Left colon (tissue), 2 donors: ENCODE results near the gene HAPLN2. TPM values are rescaled to one million over a fixed set of nuclear protein-coding genes. Genes with fewer than 3 reads are reported as not detected.

Experiments used
- ATAC-seq: fragments of 200-7000 bp; cut with Tn5 transposase; one replicate; pipeline ENCODE4 v1.9.1; 2020; ENCODE audit warnings: mild to moderate bottlenecking, moderate library complexity
- DNase-seq, 2 donors: peaks; one replicate each; pipeline ENCODE4 v3.0.0-alpha.2; 2020
- intact Hi-C, 2 donors: fragments of 100-400 bp; cut with DNase I in 1 of 2; cut with micrococcal nuclease in 1 of 2; formaldehyde crosslinking; loops; one replicate each; pipeline versions ENCODE4 v1.11.2 to v1.14.0; 2022; cut with DNase I, micrococcal nuclease
- total RNA-seq, 2 donors: library from RNA; stranded (reverse); fragmentation: NEBNext Ultra II Directional; extraction: Animal tissue kit (Norgen Biotek cat#: 25700); gene quantifications; one replicate each; pipeline ENCODE4 v1.2.1, GENCODE V29; 2021
- donor health status: DM: no; HTN: no; CAD: no.
- donor health status: DM: yes; HTN: yes; CAD: no.

The HAPLN2 gene
- total RNA-seq, 2 donors from 2014 or later: not detected

DNA sequence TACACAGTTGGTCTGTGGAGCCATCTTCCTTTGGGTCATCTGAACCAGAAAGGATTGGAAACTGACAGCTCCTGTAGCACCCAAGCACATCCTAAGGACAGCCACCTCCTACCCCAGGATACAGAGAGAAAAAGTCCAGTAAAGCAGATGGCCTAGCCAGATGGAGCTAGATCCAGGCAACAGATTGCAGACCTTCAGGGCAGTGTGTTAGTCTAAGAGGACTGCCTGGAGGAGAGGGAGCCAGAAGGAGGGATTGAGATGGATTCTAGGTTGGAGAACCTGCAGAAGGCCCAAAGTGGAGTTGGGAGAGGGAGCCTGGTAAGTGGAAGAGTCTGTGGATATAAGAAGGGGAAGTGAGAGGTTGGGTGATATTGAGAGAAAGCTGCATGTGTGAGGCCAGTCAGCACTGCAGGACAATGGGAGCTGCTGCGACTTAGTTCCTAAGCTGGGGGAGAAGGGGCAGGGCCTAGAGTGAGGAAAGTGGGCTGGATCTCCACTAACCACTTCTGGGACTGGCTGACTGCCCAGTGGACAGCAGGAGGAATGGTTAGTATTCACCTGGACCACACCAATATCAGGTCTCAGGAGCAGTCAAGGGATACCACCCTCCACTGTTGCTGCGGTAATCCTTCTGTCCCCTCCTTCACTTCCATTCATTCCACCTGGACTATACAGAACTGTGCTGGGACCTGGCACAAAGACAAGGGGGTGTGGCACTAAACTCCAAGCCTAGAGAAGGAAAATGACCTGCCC lies 36.1 kb downstream of the HAPLN2 start:
- ATAC-seq: no peak
- intact Hi-C loops: no loop called here
- no peak for DNase-seq

DNA sequence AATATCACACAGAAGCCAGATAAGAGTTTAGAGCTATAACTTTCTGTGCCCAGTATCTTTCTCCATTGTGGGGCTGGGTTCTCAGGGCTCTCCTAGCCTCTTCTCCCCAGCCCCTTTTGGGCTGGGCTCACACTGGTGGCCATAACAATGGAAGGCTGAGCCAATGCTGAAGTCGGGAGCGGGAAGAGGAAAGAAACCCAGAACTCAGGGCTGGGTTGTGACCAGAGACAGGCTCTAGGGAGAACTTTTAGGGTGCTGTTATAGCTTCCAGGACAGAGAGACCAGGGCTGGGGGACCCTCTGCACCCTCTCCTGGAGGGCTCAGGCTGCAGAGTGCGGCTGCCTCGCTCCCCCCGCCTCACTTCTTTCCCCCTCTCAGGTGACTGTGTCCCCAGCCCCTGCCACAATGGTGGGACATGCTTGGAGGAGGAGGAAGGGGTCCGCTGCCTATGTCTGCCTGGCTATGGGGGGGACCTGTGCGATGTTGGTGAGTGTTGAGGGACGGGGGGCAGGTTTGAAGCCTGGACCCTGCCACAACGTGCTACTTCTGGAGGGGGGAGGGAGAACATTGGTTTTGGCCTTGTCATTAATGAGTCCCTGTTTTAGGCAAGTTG lies 36.8 kb downstream of the HAPLN2 start:
- ATAC-seq: no peak

DNA sequence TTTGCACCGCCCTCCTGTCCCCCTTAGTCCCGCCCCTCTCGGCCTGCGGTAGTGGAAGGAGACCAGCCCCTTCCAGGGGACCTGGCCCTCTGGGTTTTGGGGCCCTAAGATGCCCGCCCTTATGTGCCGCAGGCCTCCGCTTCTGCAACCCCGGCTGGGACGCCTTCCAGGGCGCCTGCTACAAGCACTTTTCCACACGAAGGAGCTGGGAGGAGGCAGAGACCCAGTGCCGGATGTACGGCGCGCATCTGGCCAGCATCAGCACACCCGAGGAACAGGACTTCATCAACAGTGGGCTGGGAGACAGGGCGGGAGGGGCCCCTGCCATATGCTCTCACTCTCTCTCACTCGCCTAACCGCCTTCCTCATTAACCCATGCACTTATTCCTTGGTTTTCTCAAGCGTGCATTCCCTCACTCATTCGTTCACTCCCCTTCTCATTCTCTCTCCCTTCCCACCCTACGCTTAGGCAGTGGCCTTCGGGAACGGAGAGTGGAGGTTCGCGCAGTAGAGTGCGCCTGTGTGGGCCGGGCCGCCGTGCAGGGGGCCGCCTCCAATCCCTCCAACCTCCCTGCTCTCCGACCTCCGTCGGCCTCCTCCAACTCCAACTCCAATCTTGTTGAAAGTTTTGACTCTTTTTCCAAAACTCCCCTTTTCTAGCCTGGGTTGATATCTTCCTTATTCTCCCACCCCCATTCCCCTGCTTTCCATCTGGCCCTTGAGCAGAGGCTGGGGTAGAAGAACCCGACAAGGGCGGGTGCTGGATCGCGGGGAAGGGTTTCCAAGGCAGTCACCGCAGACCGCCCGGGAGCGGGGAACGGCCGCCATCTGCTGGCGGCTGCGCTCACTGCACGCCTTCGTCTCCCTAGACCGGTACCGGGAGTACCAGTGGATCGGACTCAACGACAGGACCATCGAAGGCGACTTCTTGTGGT lies 37.9 kb downstream of the HAPLN2 start:
- peak; percentile 23 for ATAC-seq
- intact Hi-C loops: no loop called here
- DNase-seq: peak; percentile 45 to 77

More for the DNA sequence above, 36.8 kb downstream of the HAPLN2 start:
- DNase-seq: no peak
- intact Hi-C loops: no loop called here

DNA sequence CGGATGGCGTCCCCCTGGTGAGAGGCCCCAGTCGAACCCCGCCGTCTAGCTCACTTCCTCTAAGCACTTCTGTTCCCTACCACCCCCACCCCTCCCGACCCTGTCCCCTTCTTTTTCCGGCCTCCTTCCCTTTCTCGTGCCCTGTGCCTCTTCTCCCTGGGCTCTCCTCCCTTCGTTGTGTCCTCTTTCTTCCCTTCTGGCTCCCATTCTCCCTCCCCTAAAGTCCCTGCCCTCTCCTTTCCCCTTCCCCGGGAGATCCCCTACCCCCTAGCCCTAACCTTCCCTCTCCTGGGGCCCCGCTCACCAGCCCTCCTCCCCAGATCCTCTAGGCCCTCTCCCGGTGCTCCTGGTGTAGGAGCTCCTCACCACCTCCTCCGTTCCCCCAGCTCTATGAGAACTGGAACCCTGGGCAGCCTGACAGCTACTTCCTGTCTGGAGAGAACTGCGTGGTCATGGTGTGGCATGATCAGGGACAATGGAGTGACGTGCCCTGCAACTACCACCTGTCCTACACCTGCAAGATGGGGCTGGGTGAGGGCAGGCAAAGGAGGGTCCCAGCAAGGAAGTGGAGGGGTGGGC lies 38.6 kb downstream of the HAPLN2 start:
- no peak for ATAC-seq
- DNase-seq: no peak
- intact Hi-C loops: no loop called here

DNA sequence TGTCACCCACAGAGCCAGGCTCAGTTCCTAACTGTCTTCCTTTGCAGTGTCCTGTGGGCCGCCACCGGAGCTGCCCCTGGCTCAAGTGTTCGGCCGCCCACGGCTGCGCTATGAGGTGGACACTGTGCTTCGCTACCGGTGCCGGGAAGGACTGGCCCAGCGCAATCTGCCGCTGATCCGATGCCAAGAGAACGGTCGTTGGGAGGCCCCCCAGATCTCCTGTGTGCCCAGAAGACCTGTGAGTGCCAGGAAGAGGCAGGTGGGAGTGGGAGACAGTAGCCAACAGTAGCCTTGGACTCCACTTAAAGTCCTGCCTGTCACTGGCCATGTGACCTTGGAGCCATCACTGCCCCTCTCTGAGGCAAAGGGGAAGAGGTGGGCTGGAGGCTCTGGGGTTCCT lies 39.3 kb downstream of the HAPLN2 start:
- DNase-seq: no peak
- no peak for ATAC-seq
- intact Hi-C loops: no loop called here

DNA sequence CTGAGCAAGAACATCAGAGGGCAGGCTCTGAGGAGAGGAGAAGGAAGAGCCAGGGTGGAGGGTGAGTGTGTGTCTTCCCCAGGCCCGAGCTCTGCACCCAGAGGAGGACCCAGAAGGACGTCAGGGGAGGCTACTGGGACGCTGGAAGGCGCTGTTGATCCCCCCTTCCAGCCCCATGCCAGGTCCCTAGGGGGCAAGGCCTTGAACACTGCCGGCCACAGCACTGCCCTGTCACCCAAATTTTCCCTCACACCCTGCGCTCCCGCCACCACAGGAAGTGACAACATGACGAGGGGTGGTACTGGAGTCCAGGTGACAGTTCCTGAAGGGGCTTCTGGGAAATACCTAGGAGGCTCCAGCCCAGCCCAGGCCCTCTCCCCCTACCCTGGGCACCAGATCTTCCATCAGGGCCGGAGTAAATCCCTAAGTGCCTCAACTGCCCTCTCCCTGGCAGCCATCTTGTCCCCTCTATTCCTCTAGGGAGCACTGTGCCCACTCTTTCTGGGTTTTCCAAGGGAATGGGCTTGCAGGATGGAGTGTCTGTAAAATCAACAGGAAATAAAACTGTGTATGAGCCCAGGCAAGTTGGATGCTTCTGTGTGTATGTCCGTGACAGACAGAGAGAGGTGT lies 39.8 kb downstream of the HAPLN2 start:
- ATAC-seq: no peak
- DNase-seq: peak in 1 of 2 donors; percentile 16
- intact Hi-C loops: no loop called here

DNA sequence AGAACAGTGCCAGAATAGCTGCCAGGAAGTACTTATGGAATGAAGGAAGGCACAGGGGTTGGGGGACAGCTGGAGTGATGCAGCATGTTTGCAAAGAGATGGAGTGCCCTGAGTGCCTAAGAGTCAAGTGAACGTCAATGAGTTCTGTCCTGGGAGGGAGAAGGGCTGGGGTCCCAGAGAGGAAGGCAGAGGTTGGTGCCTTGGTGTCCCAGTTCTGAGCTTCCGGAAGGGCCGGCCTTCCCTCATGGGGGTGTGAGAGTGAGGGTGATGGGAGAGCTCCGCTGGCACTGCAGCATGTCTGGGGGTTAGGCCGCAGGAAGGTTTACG lies 40.4 kb downstream of the HAPLN2 start:
- no peak for DNase-seq
- peak; percentile 0 for ATAC-seq
- intact Hi-C loops: no loop called here

DNA sequence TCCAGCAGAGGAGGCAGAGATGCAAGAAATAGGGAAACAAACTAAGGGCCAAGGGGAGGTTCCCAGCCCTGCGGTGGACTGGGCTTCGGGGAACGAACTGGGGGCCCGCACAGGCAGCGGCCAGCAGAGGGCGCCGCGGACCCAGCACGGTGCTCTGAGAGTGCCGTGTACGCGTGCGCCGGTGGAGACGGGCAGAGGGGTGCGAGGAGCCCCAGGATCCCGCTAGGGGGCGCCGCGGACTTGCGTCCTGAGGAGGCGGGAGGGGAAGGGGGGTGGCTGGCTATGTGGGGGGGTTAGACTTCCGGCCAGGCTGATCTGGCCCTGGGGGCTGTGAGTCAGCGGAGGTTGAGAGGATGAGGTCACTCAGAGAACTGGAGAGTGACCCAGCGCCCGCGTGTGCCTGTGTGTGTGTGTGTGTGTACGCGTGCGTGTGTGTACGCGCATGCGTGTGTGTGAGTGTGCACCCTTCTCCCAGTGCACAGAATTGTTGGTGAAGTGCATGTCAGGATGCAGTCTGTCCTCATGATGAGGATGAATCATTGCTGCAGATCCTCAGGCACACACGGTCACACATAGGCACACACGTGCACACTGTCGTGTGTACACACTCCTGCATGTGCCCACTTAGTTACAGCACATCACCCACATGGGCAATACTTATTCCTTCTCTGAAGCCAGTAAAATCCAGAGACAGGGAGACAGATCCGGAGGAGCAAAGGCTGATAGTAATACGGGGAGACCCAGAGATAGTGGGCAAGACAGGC lies 41.0 kb downstream of the HAPLN2 start:
- peak; percentile 94 for DNase-seq
- intact Hi-C loops: no loop called here
- peak; percentile 73 for ATAC-seq

DNA sequence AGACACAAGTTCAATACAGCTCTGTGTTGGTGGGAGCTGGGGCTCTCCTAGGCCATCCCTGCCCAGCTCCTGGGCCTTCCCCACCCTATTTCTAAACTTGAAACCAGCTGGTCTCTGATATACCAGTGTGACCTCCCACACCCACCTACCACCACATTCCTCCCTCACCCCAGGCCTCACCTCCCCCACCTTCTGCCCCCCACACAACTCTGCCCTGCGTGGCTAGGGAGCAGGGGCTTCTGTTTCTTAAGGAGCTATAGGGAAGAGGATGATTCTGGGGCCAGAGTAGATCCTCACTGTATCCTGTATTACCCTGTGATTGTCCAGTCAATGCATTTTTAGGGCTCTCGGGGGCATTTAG lies 41.5 kb downstream of the HAPLN2 start:
- no peak for DNase-seq
- ATAC-seq: peak; percentile 1
- intact Hi-C loops: no loop called here

DNA sequence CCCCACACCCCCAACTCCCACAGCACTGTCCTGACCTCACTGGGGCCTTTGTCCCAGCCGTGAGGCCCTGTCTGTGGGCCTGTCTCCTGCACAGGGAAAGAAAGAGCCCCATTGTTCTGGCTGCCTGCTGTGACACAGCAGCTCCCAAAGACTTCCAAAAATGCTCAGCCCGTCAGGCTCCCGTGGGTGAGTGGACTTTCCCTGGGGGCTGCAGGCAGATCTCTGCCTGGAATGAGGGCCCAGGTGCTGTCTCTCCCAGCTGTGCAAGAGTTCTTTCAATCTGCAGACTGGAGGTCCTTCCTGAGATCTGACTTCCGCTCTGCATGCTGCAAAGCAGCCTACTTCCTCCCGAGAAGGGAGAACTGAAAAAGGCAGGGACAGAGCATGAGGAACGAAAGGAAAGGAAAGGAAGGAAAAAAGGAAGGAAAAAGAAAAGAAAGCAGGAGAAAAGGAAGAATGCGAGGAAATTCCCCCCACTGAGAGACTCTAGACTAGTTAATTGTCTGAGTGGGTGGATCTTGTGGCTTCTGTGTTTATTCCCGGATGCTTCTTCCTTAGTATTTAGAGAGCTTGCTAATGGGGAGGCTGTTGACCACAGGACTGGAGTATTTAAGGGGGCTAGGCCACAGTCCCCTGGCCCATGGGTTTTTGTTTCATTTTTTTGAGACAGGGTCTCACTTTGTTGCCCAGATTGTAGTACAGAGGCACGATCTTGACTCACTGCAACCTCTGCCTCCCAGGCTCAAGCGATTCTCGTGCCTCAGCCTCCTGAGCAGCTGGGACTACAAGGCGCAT lies 43.0 kb downstream of the HAPLN2 start:
- DNase-seq (no peak), ATAC-seq (no peak)
- intact Hi-C loops: no loop called here

DNA sequence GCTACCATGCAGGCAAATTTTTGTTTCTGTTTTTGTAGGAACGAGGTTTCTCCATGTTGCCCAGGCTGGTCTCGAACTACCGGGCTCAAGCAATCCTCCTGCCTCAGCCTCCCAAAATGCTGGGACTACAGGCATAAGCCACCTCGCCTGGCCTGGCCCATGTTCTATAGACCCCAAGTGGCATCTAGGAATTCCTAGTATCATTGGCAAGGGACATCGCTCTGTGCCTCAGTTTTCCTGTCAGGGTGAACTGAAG lies 43.5 kb downstream of the HAPLN2 start:
- ATAC-seq (no peak), DNase-seq (no peak)
- intact Hi-C loops: no loop called here

DNA sequence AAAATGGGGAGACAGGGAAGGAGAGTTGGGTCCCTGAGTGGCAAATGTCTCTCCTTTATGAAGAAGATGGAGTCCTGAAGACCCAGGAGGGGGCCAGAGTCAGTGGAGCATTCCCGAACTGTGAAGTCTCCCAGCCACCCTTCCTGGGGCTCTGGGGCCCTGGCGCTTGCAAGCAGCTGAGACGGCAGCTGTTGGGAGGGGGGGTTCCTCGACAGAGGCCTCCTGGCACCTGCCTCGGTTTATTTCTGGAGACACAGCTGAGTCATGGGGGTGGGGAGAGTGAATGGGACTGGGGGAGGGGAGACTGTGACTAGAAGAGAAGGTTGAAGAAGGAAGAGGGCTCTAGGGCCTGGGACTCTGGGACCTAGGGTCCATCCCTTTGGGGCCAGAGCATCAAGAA lies 44.0 kb downstream of the HAPLN2 start:
- ATAC-seq: no peak
- intact Hi-C loops: no loop called here
- peak; percentile 24 to 56 for DNase-seq

DNA sequence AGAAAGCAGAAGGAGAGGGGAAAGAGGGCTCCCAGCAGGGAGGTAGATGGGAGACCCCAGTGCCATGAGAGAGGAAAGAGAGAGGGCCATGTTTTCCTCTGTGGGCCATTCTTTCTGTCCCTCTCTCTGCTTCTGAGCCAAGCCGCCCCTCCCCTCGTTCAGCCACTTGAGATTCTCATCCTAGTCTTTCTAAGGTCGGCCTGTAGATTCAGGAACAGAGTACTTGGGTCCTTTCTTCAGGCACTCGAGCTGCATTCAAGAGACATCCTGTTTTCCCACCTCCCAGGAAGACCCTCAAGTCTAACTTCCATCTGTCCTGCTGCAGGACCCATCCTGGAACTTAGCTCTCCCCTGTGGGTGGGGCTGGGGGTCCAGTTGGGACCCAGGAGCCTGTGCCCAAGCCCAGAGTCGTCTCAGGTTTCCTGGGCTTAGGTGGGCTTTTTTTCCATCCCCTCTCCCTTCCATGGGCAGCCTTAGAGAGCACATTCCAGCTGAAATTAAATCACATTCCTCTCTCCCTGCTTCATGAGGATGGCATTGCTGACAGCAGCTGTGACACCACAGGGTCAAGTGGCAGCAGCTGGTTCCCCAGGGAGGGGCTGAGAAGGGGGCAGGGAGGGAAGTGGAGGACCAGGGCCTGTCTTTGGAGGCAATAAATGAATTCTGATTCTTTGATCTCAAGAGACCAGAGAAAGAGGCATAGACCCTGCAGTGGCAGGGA lies 45.0 kb downstream of the HAPLN2 start:
- DNase-seq: no peak
- intact Hi-C loops: no loop called here

DNA sequence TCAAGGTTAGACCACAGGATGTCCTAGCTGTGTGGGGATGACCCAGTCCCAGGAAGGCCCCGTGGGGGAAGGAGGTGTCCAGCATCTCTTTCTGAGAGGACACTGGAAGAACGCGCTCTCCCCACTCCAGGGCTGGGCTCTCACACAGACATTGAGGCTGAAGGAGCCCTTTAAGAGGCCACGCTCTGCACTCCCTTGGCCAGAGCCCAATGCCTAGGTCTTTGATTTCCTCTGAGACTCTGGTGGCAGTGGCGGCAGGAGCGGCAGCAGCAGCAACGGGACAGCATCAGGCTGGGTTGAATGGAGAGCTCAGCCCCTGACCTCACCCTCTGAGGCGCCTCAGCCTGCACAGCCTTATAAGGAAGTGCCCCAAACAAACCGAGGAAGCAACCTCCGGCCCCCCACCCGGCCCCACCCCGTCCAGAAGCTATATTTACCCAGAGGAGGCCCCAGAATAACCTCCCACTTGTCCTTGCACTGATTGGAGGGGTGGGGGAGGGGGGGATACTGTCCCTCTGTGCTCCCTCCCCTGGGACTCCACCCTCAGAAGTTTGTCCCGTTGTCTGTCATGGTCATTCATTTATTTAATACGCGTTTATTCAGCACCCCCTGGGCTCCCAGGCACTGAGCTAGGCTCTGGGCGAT lies 45.7 kb downstream of the HAPLN2 start:
- ATAC-seq: peak; percentile 29
- intact Hi-C loops: no loop called here
- DNase-seq: peak; percentile 51 to 58

More for the DNA sequence above, 45.0 kb downstream of the HAPLN2 start:
- ATAC-seq: no peak

DNA sequence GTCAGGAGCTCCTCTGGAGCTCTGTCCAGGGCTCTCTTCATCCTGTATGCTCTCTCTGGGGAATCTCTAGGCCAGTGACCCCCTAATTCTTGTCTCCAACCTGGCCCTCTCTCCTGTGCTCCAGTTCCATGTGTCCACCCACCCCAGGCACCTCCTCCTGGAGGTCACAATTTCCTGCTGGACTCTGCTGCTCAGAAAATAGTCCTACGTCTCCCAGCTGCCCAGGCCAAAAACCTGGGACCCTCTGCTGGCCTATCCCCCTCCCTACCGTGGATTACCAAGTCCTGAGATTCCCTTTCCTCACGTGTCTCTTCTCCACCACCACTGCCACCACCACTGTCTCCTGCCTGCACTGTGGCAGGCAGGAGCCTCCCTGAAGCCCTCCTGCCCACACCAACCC lies 46.3 kb downstream of the HAPLN2 start:
- DNase-seq (no peak), ATAC-seq (no peak)
- intact Hi-C loops: no loop called here

DNA sequence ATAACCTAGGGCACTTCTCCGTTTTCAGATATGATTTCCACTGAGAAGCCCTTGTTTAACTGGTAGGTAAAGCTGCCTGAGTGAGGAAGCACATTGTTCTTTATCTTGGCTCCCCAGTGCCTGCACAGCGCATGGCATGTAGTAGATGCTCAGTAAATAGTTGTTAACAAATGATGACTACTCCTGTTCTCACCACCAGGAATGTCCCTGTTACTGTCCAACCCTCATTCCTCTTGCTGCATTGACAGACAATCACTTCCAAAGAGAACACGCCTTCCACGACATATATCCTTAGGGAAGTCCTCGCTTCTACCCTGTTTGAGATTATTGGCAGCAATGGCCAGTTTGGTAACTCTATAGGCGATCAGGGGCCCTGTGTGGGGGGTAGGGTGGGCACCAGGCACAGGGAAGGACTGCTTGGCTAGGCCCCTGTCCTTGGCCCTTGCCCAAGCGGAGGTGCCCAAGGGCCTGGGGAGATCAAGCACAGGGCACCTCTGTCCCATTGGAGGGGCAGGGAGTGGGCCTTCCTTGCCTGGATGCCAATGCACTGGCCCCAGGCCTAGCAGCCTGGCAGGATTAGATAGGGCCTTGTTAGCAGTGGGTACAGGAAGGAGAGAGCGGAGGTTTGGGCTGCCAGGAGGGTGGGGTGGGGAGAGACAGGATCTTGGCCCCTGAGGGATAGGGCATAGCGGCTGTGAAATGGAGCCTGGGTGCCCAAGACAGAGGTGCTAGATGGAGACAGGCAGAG lies 47.8 kb downstream of the HAPLN2 start:
- ATAC-seq (no peak), DNase-seq (no peak)
- intact Hi-C loops: no loop called here
